ENCODE measurements around the gene PRKD2. TPM values are rescaled to one million over a fixed set of nuclear protein-coding genes. Genes with fewer than 3 reads are reported as not detected.

PRKD2 gene
- total and polyA plus RNA-seq, 2 of the 8 experiments (the other 6 are each of a cell fraction or from before 2014, with no cell fraction given), result 24.4 to 63.8 TPM

DNA sequence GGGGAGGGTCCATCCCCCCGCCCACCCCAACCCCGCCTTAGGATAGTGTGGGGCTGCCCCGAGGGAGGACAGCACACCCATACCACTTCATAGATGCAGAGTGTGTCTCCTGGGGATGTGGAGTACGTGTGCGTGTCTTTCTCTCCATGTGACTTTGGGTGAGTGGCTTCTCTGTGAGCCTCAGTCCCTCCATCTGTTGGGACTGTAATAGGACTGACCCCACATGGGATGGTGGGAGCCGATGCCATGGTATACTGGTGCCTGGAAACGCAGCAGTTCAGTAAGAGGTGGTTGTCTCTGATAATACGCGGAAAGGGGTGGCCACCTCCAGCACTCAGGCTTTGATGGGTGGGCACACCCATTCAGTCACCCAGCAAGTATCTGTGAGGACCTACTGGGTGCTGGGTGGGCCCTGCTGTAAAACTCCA is 816 bp upstream of the PRKD2 start:
- Histone ChIP-seq H4K5ac (ENCODE audit: insufficient read length, low read depth, low read length) (no peak overlapping the region), H3K36me3 (ENCODE audit: control insufficient read depth in 2 of 4, insufficient read depth in 4 of 4, low read length in 3 of 4) (peaks cover 2 to 26% (median 20%) of the 10 kb centered on the region in 4 experiments; a peak in 5 of 8 replicates), H3K23ac (ENCODE audit: insufficient read length) (no peak overlapping the region), H3K4me3 (ENCODE audit: extremely low read depth in 1 of 4, insufficient read depth in 2 of 4, low read depth in 3 of 4, low read length in 4 of 4) (peak overlapping the region; percentile 76 to 94 (median 80)), H3K79me2 (ENCODE audit: control insufficient read depth in 1 of 2, insufficient read depth in 2 of 2, low read length in 2 of 2) (peaks cover 0 to 19% of the 10 kb centered on the region in 2 experiments; a peak in 2 of 4 replicates), H2AFZ (ENCODE audit: low read length) (no peak overlapping the region), H3K9me3 (ENCODE audit: insufficient read depth in 2 of 2, low read depth in 1 of 2, low read length in 1 of 2) (no peaks in the 10 kb centered on the region), H3K23me2 (ENCODE audit: low read depth, low read length) (peaks cover 13% of the 10 kb centered on the region; the same call in 1 of the 2 replicates), H3K79me1 (ENCODE audit: low read depth, low read length) (0 out of 2 replicates have a peak, but pooled peaks cover 4% of the 10 kb centered on the region), H3K4me2 (ENCODE audit: insufficient read depth in 1 of 2, low read depth in 2 of 2, low read length in 2 of 2) (peak overlapping the region; percentile 91 to 95), H3K14ac (ENCODE audit: insufficient read length) (no peak overlapping the region), H3K27me3 (replicated peaks in 1 of 4; ENCODE audit: control insufficient read depth in 3 of 4, extremely low read depth in 1 of 4, insufficient read depth in 3 of 4, low read length in 3 of 4) (no peaks in the 10 kb centered on the region), H4K91ac (replicated peaks; ENCODE audit: insufficient read length, low read length) (no peak overlapping the region), H3K27ac (ENCODE audit: low read depth, low read length) (no peak overlapping the region), H3K56ac (replicated peaks; ENCODE audit: insufficient read length, low read depth, low read length) (no peak overlapping the region), H3K18ac (ENCODE audit: extremely low read depth, low read length) (no peak overlapping the region; the same call in 1 of the 2 replicates), H2BK20ac (ENCODE audit: low read length) (no peak overlapping the region), H4K20me1 (replicated peaks in 1 of 2; ENCODE audit: control insufficient read depth in 1 of 2, insufficient read depth in 2 of 2, low read length in 2 of 2) (peaks cover 7 to 16% of the 10 kb centered on the region in 2 experiments), H2AK5ac (ENCODE audit: low read depth, low read length) (peak overlapping the region; percentile 33; the same call in 1 of the 2 replicates), H3K9ac (replicated peaks in 1 of 4; ENCODE audit: extremely low read depth in 1 of 4, low read depth in 3 of 4, low read length in 3 of 4) (peak overlapping the region in 1 of 4 experiments; percentile 65; a peak in 2 of 7 replicates), H3K4ac (replicated peaks; ENCODE audit: insufficient read length, low read depth, low read length) (no peak overlapping the region), H2BK120ac (replicated peaks; ENCODE audit: low read depth, low read length) (no peak overlapping the region), H2BK12ac (ENCODE audit: low read depth, low read length) (0 out of 2 replicates have a peak overlapping the region, but pooled peaks have one; percentile 1), H3K4me1 (replicated peaks in 1 of 4; ENCODE audit: control insufficient read depth in 3 of 4, insufficient read depth in 4 of 4, low read length in 3 of 4) (peaks cover 0 to 15% (median 6%) of the 10 kb centered on the region in 4 experiments; a peak in 5 of 7 replicates), H2BK15ac (ENCODE audit: low read length) (0 out of 2 replicates have a peak overlapping the region, but pooled peaks have one; percentile 4), H2BK5ac (ENCODE audit: low read depth, low read length) (peak overlapping the region; percentile 69), H4K8ac (ENCODE audit: extremely low read depth, insufficient read depth, low read length) (no peak overlapping the region)
- DNase-seq (ENCODE audit: low read depth in 1 of 2, low spot score in 2 of 2) (peak in 1 of 2 experiments; percentile 58), FAIRE-seq (no peak)
- 46% methylated on average over 9 of the region's 9 CpGs; no CpG with 5 or more reads in 1 of the 2 experiments for WGBS, 2 experiments (ENCODE audit: extremely low coverage in 1 of 2, insufficient coverage in 1 of 2, insufficient read length in 1 of 2, insufficient replicate concordance in 2 of 2, low coverage in 1 of 2, low lambda C conversion rate in 2 of 2, missing lambda C conversion rate in 1 of 2)
- POLR2A ChIA-PET (ENCODE audit: partially characterized antibody), result interaction anchor here (0.7 to 2.8 kb wide), 6 partner anchors 11 to 71 kb away, joined by 3 to 7 read pairs (median 3); partner anchors contain the start of gene SLC1A5
- CTCF ChIA-PET (ENCODE audit: partially characterized antibody), result interaction anchor here (0.7 to 1.7 kb wide), 5 partner anchors 12 to 55 kb away, joined by 3 to 17 read pairs (median 5); no protein-coding TSS in a partner anchor
- TF ChIP-seq JUND (IDR thresholded peaks at IDR 0.05; ENCODE audit: low read length), result no peak
- TF ChIP-seq POLR2AphosphoS5 (IDR thresholded peaks at IDR 0.05; ENCODE audit: low read depth, low read length), result 0 out of 2 replicates have a peak, but pooled peaks have one; percentile 7

Data from H1 (cell line).